OCI-M2 (cell line): ENCODE measurements around the gene MB.

ENCODE experiments used
- DNase-seq: peaks from one replicate; lab custom pipeline; 2025; ENCODE audit not compliant: unreplicated experiment; lab: John Stamatoyannopoulos, UW

The MB gene

GRCh38 chr22:35577799-35578659 is 39.1 kb downstream of the MB start:
- DNase-seq, result no peak

GRCh38 chr22:35576671-35577070 is 40.5 kb downstream of the MB start:
- DNase-seq, result no peak

GRCh38 chr22:35575116-35575748 is 41.9 kb downstream of the MB start:
- DNase-seq, result no peak

- DNase-seq, result no peak
Observed at GRCh38 chr22:35572556-35572955, 44.6 kb downstream of the MB start.

GRCh38 chr22:35570686-35571194 is 46.4 kb downstream of the MB start:
- DNase-seq, result no peak

GRCh38 chr22:35569916-35570315 is 47.2 kb downstream of the MB start:
- DNase-seq, result no peak

GRCh38 chr22:35568751-35569739 is 48.1 kb downstream of the MB start:
- DNase-seq, result no peak

- no peak for DNase-seq
Observed at GRCh38 chr22:35567351-35568141, 49.6 kb downstream of the MB start.

- no peak for DNase-seq
Observed at GRCh38 chr22:35564975-35565867, 51.9 kb downstream of the MB start.

- no peak for DNase-seq
Observed at GRCh38 chr22:35563211-35563610, 53.9 kb downstream of the MB start.

- DNase-seq, result no peak
Observed at GRCh38 chr22:35561796-35562526, 55.2 kb downstream of the MB start.

- no peak for DNase-seq
Observed at GRCh38 chr22:35560824-35561223, 56.3 kb downstream of the MB start.

- no peak for DNase-seq
Observed at GRCh38 chr22:35560366-35560765, 56.8 kb downstream of the MB start.

- no peak for DNase-seq
Observed at GRCh38 chr22:35559354-35560005, 57.6 kb downstream of the MB start.

- no peak for DNase-seq
Observed at GRCh38 chr22:35558719-35559118, 58.4 kb downstream of the MB start.

GRCh38 chr22:35558031-35558430 is 59.1 kb downstream of the MB start:
- DNase-seq, result no peak
